ENCODE results near the gene ALKBH6. TPM values are rescaled to one million over a fixed set of nuclear protein-coding genes. Genes with fewer than 3 reads are reported as not detected.
"Not testable (repeated sequence)": the region's sequence is repeated elsewhere in the genome, so short reads cannot be mapped to it uniquely, and the experiment has no call there.

Gene ALKBH6
- total and polyA plus RNA-seq, 4 donors = 6.3 to 11.8 (median 8.8) TPM

GRCh38 chr19:36043952-36044351 lies 29.9 kb upstream of the ALKBH6 start:
- DNase-seq (ENCODE audit: low spot score) = no peak
- Histone ChIP-seq H3K27me3 (ENCODE audit: control insufficient read depth in 4 of 4, insufficient read depth in 4 of 4, low read length in 3 of 4) (no peaks in the 10 kb centered on the region), H3K4me3 (ENCODE audit: low read depth in 1 of 3, low read length in 3 of 3) (no peak overlapping the region), H3K9ac (ENCODE audit: low read depth in 1 of 2, low read length in 2 of 2) (no peak overlapping the region), H3K4me1 (ENCODE audit: control insufficient read depth in 4 of 4, insufficient read depth in 4 of 4, low read length in 3 of 4) (no peaks in the 10 kb centered on the region), H3K9me3 (ENCODE audit: control insufficient read depth in 4 of 4, low read length in 3 of 4) (no peaks in the 10 kb centered on the region), H3K27ac (ENCODE audit: low read depth in 1 of 2, low read length in 2 of 2) (no peak overlapping the region), H3K36me3 (ENCODE audit: control insufficient read depth in 4 of 4, insufficient read depth in 3 of 4, low read depth in 1 of 4, low read length in 3 of 4) (peaks cover 0 to 3% (median 0%) of the 10 kb centered on the region in 4 donors)
- TF ChIP-seq EGR1 (IDR thresholded peaks at IDR 0.05; ENCODE audit: low read depth in 2 of 2) (no peak), YY1 (IDR thresholded peaks at IDR 0.05) (no peak), TAF1 (conservative IDR thresholded peaks at IDR 0.05) (no peak), RXRA (IDR thresholded peaks at IDR 0.05) (no peak), RAD21 (IDR thresholded peaks at IDR 0.05) (no peak)
- TF ChIP-seq, protein P1, sequence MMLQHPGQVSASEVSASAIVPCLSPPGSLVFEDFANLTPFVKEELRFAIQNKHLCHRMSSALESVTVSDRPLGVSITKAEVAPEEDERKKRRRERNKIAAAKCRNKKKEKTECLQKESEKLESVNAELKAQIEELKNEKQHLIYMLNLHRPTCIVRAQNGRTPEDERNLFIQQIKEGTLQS (IDR thresholded peaks at IDR 0.05) = no peak
- WGBS = 100% methylated on average over 2 of the region's 2 CpGs

- H3K27ac ChIP-seq (ENCODE audit: low read depth in 1 of 2, low read length in 2 of 2) = no peak overlapping the region
- no peaks in the 10 kb centered on the region for H3K4me1 ChIP-seq (ENCODE audit: control insufficient read depth in 4 of 4, insufficient read depth in 4 of 4, low read length in 3 of 4)
- no peaks in the 10 kb centered on the region for H3K9me3 ChIP-seq (ENCODE audit: control insufficient read depth in 4 of 4, low read length in 3 of 4)
- H3K36me3 ChIP-seq (ENCODE audit: control insufficient read depth in 4 of 4, insufficient read depth in 3 of 4, low read depth in 1 of 4, low read length in 3 of 4) = peaks cover 0 to 3% (median 0%) of the 10 kb centered on the region in 4 donors
- TF ChIP-seq HNF4A (conservative IDR thresholded peaks at IDR 0.05) = no peak
- no peak overlapping the region for H3K9ac ChIP-seq (ENCODE audit: low read depth in 1 of 2, low read length in 2 of 2)
- 58% methylated on average over 3 of the region's 3 CpGs for WGBS
- H3K4me3 ChIP-seq (ENCODE audit: low read depth in 1 of 3, low read length in 3 of 3) = no peak overlapping the region
- H3K27me3 ChIP-seq (ENCODE audit: control insufficient read depth in 4 of 4, insufficient read depth in 4 of 4, low read length in 3 of 4) = no peaks in the 10 kb centered on the region
- DNase-seq (ENCODE audit: low spot score) = no peak
Measured at GRCh38 chr19:36041831-36042230, 27.8 kb upstream of the ALKBH6 start.

- not testable (repeated sequence) for H3K4me1 ChIP-seq (ENCODE audit: control insufficient read depth in 4 of 4, insufficient read depth in 4 of 4, low read length in 3 of 4); H3K36me3 ChIP-seq (ENCODE audit: control insufficient read depth in 4 of 4, insufficient read depth in 3 of 4, low read depth in 1 of 4, low read length in 3 of 4); H3K9ac ChIP-seq (ENCODE audit: low read depth in 1 of 2, low read length in 2 of 2); H3K27ac ChIP-seq (ENCODE audit: low read depth in 1 of 2, low read length in 2 of 2); H3K27me3 ChIP-seq (ENCODE audit: control insufficient read depth in 4 of 4, insufficient read depth in 4 of 4, low read length in 3 of 4); DNase-seq (ENCODE audit: low spot score); H3K9me3 ChIP-seq (ENCODE audit: control insufficient read depth in 4 of 4, low read length in 3 of 4); H3K4me3 ChIP-seq (ENCODE audit: low read depth in 1 of 3, low read length in 3 of 3)
- 71% methylated on average over 6 of the region's 6 CpGs for WGBS
Measured at GRCh38 chr19:36041092-36041491, 27.1 kb upstream of the ALKBH6 start.

DNA sequence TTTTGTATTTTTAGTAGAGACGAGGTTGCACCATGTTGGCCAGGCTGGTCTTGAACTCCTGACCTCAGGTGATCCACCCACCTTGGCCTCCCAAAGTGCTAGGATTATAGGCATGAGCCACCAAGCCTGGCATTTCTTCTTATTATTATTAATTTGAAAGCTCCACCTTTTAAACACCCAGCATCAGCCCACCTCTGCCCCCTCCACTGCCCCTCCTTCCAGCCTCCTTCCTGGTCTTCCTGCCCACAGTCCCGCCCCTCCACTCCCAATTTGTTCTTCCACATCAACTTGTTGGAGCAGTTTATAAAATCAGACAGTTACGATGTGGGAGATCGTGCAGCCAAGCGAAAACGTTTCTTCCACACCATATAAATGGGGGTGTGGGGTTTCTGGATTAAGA lies 26.5 kb upstream of the ALKBH6 start:
- 90% methylated on average over 6 of the region's 6 CpGs for WGBS
- Histone ChIP-seq H3K4me3 (ENCODE audit: low read depth in 1 of 3, low read length in 3 of 3) (no peak overlapping the region), H3K36me3 (ENCODE audit: control insufficient read depth in 4 of 4, insufficient read depth in 3 of 4, low read depth in 1 of 4, low read length in 3 of 4) (peaks cover 0 to 5% (median 0%) of the 10 kb centered on the region in 4 donors), H3K4me1 (ENCODE audit: control insufficient read depth in 4 of 4, insufficient read depth in 4 of 4, low read length in 3 of 4) (no peaks in the 10 kb centered on the region), H3K9me3 (ENCODE audit: control insufficient read depth in 4 of 4, low read length in 3 of 4) (no peaks in the 10 kb centered on the region), H3K27me3 (ENCODE audit: control insufficient read depth in 4 of 4, insufficient read depth in 4 of 4, low read length in 3 of 4) (no peaks in the 10 kb centered on the region), H3K9ac (ENCODE audit: low read depth in 1 of 2, low read length in 2 of 2) (no peak overlapping the region), H3K27ac (ENCODE audit: low read depth in 1 of 2, low read length in 2 of 2) (no peak overlapping the region)
- no peak for DNase-seq (ENCODE audit: low spot score)
- TF ChIP-seq GABPA (IDR thresholded peaks at IDR 0.05 in 1 of 2, conservative IDR thresholded peaks at IDR 0.05 in 1 of 2) (no peak), SP1 (IDR thresholded peaks at IDR 0.05) (no peak), EGR1 (IDR thresholded peaks at IDR 0.05; ENCODE audit: low read depth in 2 of 2) (no peak)
